Endometrial microvascular endothelial cells (primary cell): ENCODE measurements around the gene CDC6. TPM values are rescaled to one million over a fixed set of nuclear protein-coding genes. Genes with fewer than 3 reads are reported as not detected.

Source experiments
- in situ Hi-C: cut with HindIII; loops from 2 replicates; pipeline ENCODE4 v1.10.0; 2017; ENCODE audit warnings: low sequenced_read_pairs, low pct_unique_long_range_greater_than_20kb; ENCODE audit errors: inconsistent ontology term
- total RNA-seq: library from RNA; depleted of rRNA; stranded (reverse); fragments of >200 nt; gene quantifications from one replicate; pipeline ENCODE4 v1.2.3, GENCODE V29; 2015; ENCODE audit errors: inconsistent ontology term

CDC6 gene
- total RNA-seq: 40.8 TPM

- in situ Hi-C loops: no loop called here
Observed at GRCh38 chr17:40287494-40288369, at the start of gene CDC6. TSS of gene CDC6 (plus strand) at chr17:40287879. CDS start at chr17:40289421, 1,542 bp downstream.

- in situ Hi-C loops: no loop called here
Observed at GRCh38 chr17:40241252-40241834, 46.3 kb upstream of the CDC6 start.

- in situ Hi-C loops: no loop called here
Observed at GRCh38 chr17:40242774-40243173, 44.9 kb upstream of the CDC6 start.

GRCh38 chr17:40243761-40244160 is 43.9 kb upstream of the CDC6 start:
- in situ Hi-C loops: no loop called here

- in situ Hi-C loops: no loop called here
Observed at GRCh38 chr17:40244255-40244654, 43.4 kb upstream of the CDC6 start.

GRCh38 chr17:40247926-40248495 is 39.7 kb upstream of the CDC6 start:
- in situ Hi-C loops: no loop called here

- in situ Hi-C loops: no loop called here
Observed at GRCh38 chr17:40248507-40248906, 39.2 kb upstream of the CDC6 start.

GRCh38 chr17:40251576-40251975 is 36.1 kb upstream of the CDC6 start:
- in situ Hi-C loops: no loop called here

- in situ Hi-C loops: no loop called here
Observed at GRCh38 chr17:40253565-40253964, 34.1 kb upstream of the CDC6 start.

GRCh38 chr17:40259505-40259904 is 28.2 kb upstream of the CDC6 start:
- in situ Hi-C loops: no loop called here

- in situ Hi-C loops: no loop called here
Observed at GRCh38 chr17:40260528-40260927, 27.2 kb upstream of the CDC6 start.

GRCh38 chr17:40264458-40265185 is 23.1 kb upstream of the CDC6 start:
- in situ Hi-C loops: no loop called here

GRCh38 chr17:40265337-40265736 is 22.3 kb upstream of the CDC6 start:
- in situ Hi-C loops: no loop called here

GRCh38 chr17:40266882-40267281 is 20.8 kb upstream of the CDC6 start:
- in situ Hi-C loops: no loop called here

- in situ Hi-C loops: no loop called here
Observed at GRCh38 chr17:40268141-40268712, 19.5 kb upstream of the CDC6 start.

- in situ Hi-C loops: no loop called here
Observed at GRCh38 chr17:40278414-40278813, 9.3 kb upstream of the CDC6 start.

GRCh38 chr17:40279402-40279801 is 8.3 kb upstream of the CDC6 start:
- in situ Hi-C loops: no loop called here

- in situ Hi-C loops: no loop called here
Observed at GRCh38 chr17:40281663-40282062, 6.0 kb upstream of the CDC6 start.

- in situ Hi-C loops: no loop called here
Observed at GRCh38 chr17:40283662-40284061, 4.0 kb upstream of the CDC6 start.
